KMS-11 (cell line): ENCODE results near the gene TAF3.

ENCODE experiments used
- H2AFZ ChIP-seq: fragments of 200-600 bp; sonication (generic); 2 replicates; pipeline ENCODE4 v1.6.1; 2016; ENCODE audit warnings: antibody characterized with exemption, mixed run types, low read depth
- H3K27ac ChIP-seq: fragments of 200-600 bp; sonication (generic); 2 replicates; pipeline ENCODE4 v1.6.1; 2016; ENCODE audit warnings: mild to moderate bottlenecking, mixed run types
- H3K27me3 ChIP-seq: fragments of 200-600 bp; sonication (generic); 2 replicates; pipeline ENCODE4 v1.6.1; 2017; ENCODE audit warnings: mild to moderate bottlenecking, low read depth, mixed run types, moderate library complexity; ENCODE audit not compliant: insufficient read depth
- H3K36me3 ChIP-seq: fragments of 200-600 bp; sonication (generic); 2 replicates; pipeline ENCODE4 v1.6.1; 2017; ENCODE audit warnings: mild to moderate bottlenecking, mixed run types; ENCODE audit not compliant: insufficient read depth
- H3K4me1 ChIP-seq: fragments of 200-600 bp; sonication (generic); 2 replicates; pipeline ENCODE4 v1.6.1; 2016; ENCODE audit warnings: mild to moderate bottlenecking, low read depth, mixed run types; ENCODE audit not compliant: poor library complexity, severe bottlenecking
- H3K4me2 ChIP-seq: fragments of 200-600 bp; sonication (generic); 2 replicates; pipeline ENCODE4 v1.7.0; 2016; ENCODE audit warnings: mild to moderate bottlenecking, mixed run types
- H3K4me3 ChIP-seq: fragments of 200-600 bp; sonication (generic); IDR thresholded peaks from 2 replicates; pipeline ENCODE4 v1.6.1; 2017; ENCODE audit warnings: low read depth, low read length, mixed read lengths; ENCODE audit not compliant: insufficient read depth
- H3K79me2 ChIP-seq: fragments of 200-600 bp; sonication (generic); 2 replicates; pipeline ENCODE4 v1.6.1; 2016; ENCODE audit warnings: low read depth, mixed run types; ENCODE audit not compliant: insufficient read depth
- H3K9ac ChIP-seq: fragments of 200-600 bp; sonication (generic); 2 replicates; pipeline ENCODE4 v1.6.1; 2016; ENCODE audit warnings: mild to moderate bottlenecking, mixed run types
- H4K20me1 ChIP-seq: fragments of 200-600 bp; sonication (generic); 2 replicates; pipeline ENCODE4 v1.6.1; 2016; ENCODE audit warnings: mild to moderate bottlenecking, mixed run types; ENCODE audit not compliant: insufficient read depth
- TF ChIP-seq, protein P1 (sequence below): fragments of 200-600 bp; sonication (generic); conservative IDR thresholded peaks from 2 replicates; pipeline ENCODE4 v1.6.1; 2017; ENCODE audit warnings: low read depth, mild to moderate bottlenecking, antibody characterized with exemption, low read length, moderate library complexity, mixed read lengths

TAF3 gene

DNA sequence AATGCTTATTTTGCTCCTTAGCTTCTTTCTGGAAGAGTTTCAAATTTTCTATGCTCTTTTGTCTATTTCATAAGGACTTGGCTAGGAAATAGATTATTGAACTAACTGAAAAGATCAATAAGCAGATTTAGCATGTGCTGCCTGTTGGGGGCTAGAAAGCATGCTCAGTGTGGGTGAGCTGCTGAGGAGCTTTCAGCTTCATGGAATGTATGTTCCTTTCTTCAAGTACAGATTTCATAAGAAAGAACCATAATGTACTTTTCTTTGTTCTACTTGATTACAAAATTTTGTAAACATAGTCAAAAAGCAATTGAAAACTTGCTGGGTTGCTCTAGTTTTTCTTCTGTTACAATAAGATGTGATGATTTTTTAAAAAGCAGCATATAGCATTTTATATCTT, 73.8 kb downstream of the TAF3 start:
- Histone ChIP-seq H4K20me1 (no peaks in the 10 kb centered on the region), H3K4me2 (no peak overlapping the region), H3K4me1 (peaks cover 15% of the 10 kb centered on the region), H3K79me2 (0 out of 2 replicates have a peak, but pooled peaks cover 5% of the 10 kb centered on the region), H3K27me3 (no peaks in the 10 kb centered on the region), H3K9ac (no peak overlapping the region), H2AFZ (no peak overlapping the region), H3K4me3 (no peak overlapping the region), H3K27ac (no peak overlapping the region), H3K36me3 (no peaks in the 10 kb centered on the region)
- TF ChIP-seq, protein P1, sequence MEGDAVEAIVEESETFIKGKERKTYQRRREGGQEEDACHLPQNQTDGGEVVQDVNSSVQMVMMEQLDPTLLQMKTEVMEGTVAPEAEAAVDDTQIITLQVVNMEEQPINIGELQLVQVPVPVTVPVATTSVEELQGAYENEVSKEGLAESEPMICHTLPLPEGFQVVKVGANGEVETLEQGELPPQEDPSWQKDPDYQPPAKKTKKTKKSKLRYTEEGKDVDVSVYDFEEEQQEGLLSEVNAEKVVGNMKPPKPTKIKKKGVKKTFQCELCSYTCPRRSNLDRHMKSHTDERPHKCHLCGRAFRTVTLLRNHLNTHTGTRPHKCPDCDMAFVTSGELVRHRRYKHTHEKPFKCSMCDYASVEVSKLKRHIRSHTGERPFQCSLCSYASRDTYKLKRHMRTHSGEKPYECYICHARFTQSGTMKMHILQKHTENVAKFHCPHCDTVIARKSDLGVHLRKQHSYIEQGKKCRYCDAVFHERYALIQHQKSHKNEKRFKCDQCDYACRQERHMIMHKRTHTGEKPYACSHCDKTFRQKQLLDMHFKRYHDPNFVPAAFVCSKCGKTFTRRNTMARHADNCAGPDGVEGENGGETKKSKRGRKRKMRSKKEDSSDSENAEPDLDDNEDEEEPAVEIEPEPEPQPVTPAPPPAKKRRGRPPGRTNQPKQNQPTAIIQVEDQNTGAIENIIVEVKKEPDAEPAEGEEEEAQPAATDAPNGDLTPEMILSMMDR, result no peak

- H3K27me3 ChIP-seq, result no peaks in the 10 kb centered on the region
- no peaks in the 10 kb centered on the region for H4K20me1 ChIP-seq
- no peak overlapping the region for H3K27ac ChIP-seq
- TF ChIP-seq, protein P1, result no peak
- peaks cover 7% of the 10 kb centered on the region for H3K4me1 ChIP-seq
- no peak overlapping the region for H3K4me2 ChIP-seq
- H3K4me3 ChIP-seq, result no peak overlapping the region
- H3K79me2 ChIP-seq, result 0 out of 2 replicates have a peak, but pooled peaks cover under 1% of the 10 kb centered on the region
- H3K36me3 ChIP-seq, result no peaks in the 10 kb centered on the region
- no peak overlapping the region for H3K9ac ChIP-seq
- no peak overlapping the region for H2AFZ ChIP-seq
Measured at GRCh38 chr10:7895699-7896090, 77.4 kb downstream of the TAF3 start.

GRCh38 chr10:7896297-7896696, 78.0 kb downstream of the TAF3 start:
- no peaks in the 10 kb centered on the region for H3K27me3 ChIP-seq
- no peaks in the 10 kb centered on the region for H3K36me3 ChIP-seq
- no peak overlapping the region for H3K4me2 ChIP-seq
- no peak overlapping the region for H3K4me3 ChIP-seq
- TF ChIP-seq, protein P1, result no peak
- no peak overlapping the region for H3K9ac ChIP-seq
- H4K20me1 ChIP-seq, result no peaks in the 10 kb centered on the region
- no peak overlapping the region for H2AFZ ChIP-seq
- H3K4me1 ChIP-seq, result peaks cover 6% of the 10 kb centered on the region
- H3K27ac ChIP-seq, result no peak overlapping the region
- H3K79me2 ChIP-seq, result no peaks in the 10 kb centered on the region

GRCh38 chr10:7901256-7901655, 83.0 kb downstream of the TAF3 start:
- no peak overlapping the region for H3K9ac ChIP-seq
- TF ChIP-seq, protein P1, result no peak
- H3K36me3 ChIP-seq, result no peaks in the 10 kb centered on the region
- H2AFZ ChIP-seq, result no peak overlapping the region
- no peaks in the 10 kb centered on the region for H4K20me1 ChIP-seq
- H3K79me2 ChIP-seq, result no peaks in the 10 kb centered on the region; the same call in 1 of the 2 replicates
- peaks cover 6% of the 10 kb centered on the region for H3K4me1 ChIP-seq
- H3K27ac ChIP-seq, result no peak overlapping the region
- H3K27me3 ChIP-seq, result no peaks in the 10 kb centered on the region
- H3K4me2 ChIP-seq, result no peak overlapping the region
- H3K4me3 ChIP-seq, result no peak overlapping the region
